CD4-positive, alpha-beta T cell treated with Interferon gamma for 1 hour (primary cell): ENCODE data around the gene MMP10.

Source experiments
- DNase-seq: peaks from one replicate; pipeline ENCODE4 v3.0.0-alpha.2; 2020

MMP10 gene

GRCh38 chr11:102724904-102725500, 55.4 kb downstream of the MMP10 start, which contains the start of gene MMP8:
MMP8 (minus strand) TSS chr11:102724954; CDS start chr11:102724855, 99 bp downstream.
- no peak for DNase-seq

- no peak for DNase-seq
Observed at GRCh38 chr11:102722821-102723220, 57.6 kb downstream of the MMP10 start.
